Neural progenitor cell (in vitro differentiated cells): ENCODE measurements around the gene SPATA3. TPM values are rescaled to one million over a fixed set of nuclear protein-coding genes. Genes with fewer than 3 reads are reported as not detected.

ENCODE experiments used
- DNase-seq: peaks from one replicate; pipeline ENCODE4 v3.0.0-alpha.2; 2016; ENCODE audit warnings: low spot score
- H2AFZ ChIP-seq: fragments of 200-600 bp; sonication (generic); replicated peaks from 2 replicates; pipeline ENCODE4 v1.6.1; 2016; ENCODE audit warnings: antibody characterized with exemption
- H3F3A ChIP-seq: fragments of 200-600 bp; sonication (generic); 2 replicates; pipeline ENCODE4 v1.6.1; 2016; ENCODE audit warnings: antibody characterized with exemption, low read depth
- H3K27ac ChIP-seq: fragments of 200-600 bp; sonication (generic); 2 replicates; pipeline ENCODE4 v1.5.1; 2016; ENCODE audit warnings: mild to moderate bottlenecking
- H3K27me3 ChIP-seq: fragments of 200-600 bp; sonication (generic); 2 replicates; pipeline ENCODE4 v1.6.1; 2016; ENCODE audit warnings: mild to moderate bottlenecking, moderate library complexity
- H3K36me3 ChIP-seq: fragments of 200-600 bp; sonication (generic); 2 replicates; pipeline ENCODE4 v1.5.1; 2016
- H3K4me1 ChIP-seq: fragments of 200-600 bp; sonication (generic); 2 replicates; pipeline ENCODE4 v1.6.1; 2016; ENCODE audit warnings: mixed run types
- H3K4me2 ChIP-seq: fragments of 200-600 bp; sonication (generic); 2 replicates; pipeline ENCODE4 v1.6.1; 2016
- H3K4me3 ChIP-seq: fragments of 200-600 bp; sonication (generic); 2 replicates; pipeline ENCODE4 v1.5.1; 2016
- H3K79me2 ChIP-seq: fragments of 200-600 bp; sonication (generic); 2 replicates; pipeline ENCODE4 v1.6.1; 2016; ENCODE audit warnings: low read depth
- H3K9ac ChIP-seq: fragments of 200-600 bp; sonication (generic); 2 replicates; pipeline ENCODE4 v1.6.1; 2016
- H3K9me3 ChIP-seq: fragments of 200-600 bp; sonication (generic); 2 replicates; pipeline ENCODE4 v1.5.1; 2016; ENCODE audit warnings: low read depth
- H4K20me1 ChIP-seq: fragments of 200-600 bp; sonication (generic); 2 replicates; pipeline ENCODE4 v1.6.1; 2016; ENCODE audit warnings: low read depth
- H3K27ac Mint-ChIP-seq: 3 replicates; pipeline ENCODE4 v1.8.0; 2021; ENCODE audit warnings: mixed read lengths
- H3K27me3 Mint-ChIP-seq: 2 replicates; pipeline ENCODE4 v1.8.0; 2022; ENCODE audit warnings: low read depth, mild to moderate bottlenecking, inconsistent platforms, moderate library complexity, mixed read lengths; ENCODE audit not compliant: insufficient read depth
- H3K36me3 Mint-ChIP-seq: 3 replicates; pipeline ENCODE4 v1.8.0; 2021; ENCODE audit warnings: mixed read lengths
- H3K4me1 Mint-ChIP-seq: 3 replicates; pipeline ENCODE4 v1.8.0; 2021; ENCODE audit warnings: mixed read lengths
- H3K4me3 Mint-ChIP-seq: 3 replicates; pipeline ENCODE4 v1.8.0; 2021; ENCODE audit warnings: mild to moderate bottlenecking, moderate library complexity, mixed read lengths
- H3K9me3 Mint-ChIP-seq: 3 replicates; pipeline ENCODE4 v1.8.0; 2020; ENCODE audit warnings: mixed read lengths
- CTCF ChIP-seq: fragments of 200-600 bp; sonication (generic); IDR thresholded peaks from 2 replicates; pipeline ENCODE4 v1.5.1; 2017; ENCODE audit warnings: antibody characterized with exemption, mild to moderate bottlenecking
- EZH2 ChIP-seq: fragments of 200-600 bp; sonication (generic); IDR thresholded peaks from 2 replicates; pipeline ENCODE4 v1.6.1; 2017; ENCODE audit warnings: antibody characterized with exemption, mild to moderate bottlenecking, moderate library complexity
- EZH2phosphoT487 ChIP-seq: fragments of 200-600 bp; sonication (generic); IDR thresholded peaks from 2 replicates; pipeline ENCODE4 v1.6.1; 2017; ENCODE audit warnings: antibody characterized with exemption
- total RNA-seq: library from RNA; depleted of rRNA; stranded (reverse); fragments of >200 nt; gene quantifications from 2 replicates; pipeline ENCODE4 v1.2.3, GENCODE V29; 2015; ENCODE audit warnings: low replicate concordance

SPATA3 gene
- total RNA-seq, 1 donor from 2014 or later, result not detected

GRCh38 chr2:231011526-231011925, 15.6 kb downstream of the SPATA3 start:
- Histone ChIP-seq H3F3A (no peaks in the 10 kb centered on the region), H3K9ac (no peak overlapping the region), H3K36me3 (no peaks in the 10 kb centered on the region), H3K9me3 (no peaks in the 10 kb centered on the region), H3K4me1 (peaks cover 3% of the 10 kb centered on the region), H3K79me2 (no peaks in the 10 kb centered on the region), H4K20me1 (no peaks in the 10 kb centered on the region), H3K4me3 (no peak overlapping the region), H3K4me2 (no peak overlapping the region), H2AFZ (no peak overlapping the region), H3K27me3 (no peaks in the 10 kb centered on the region), H3K27ac (no peak overlapping the region)
- Mint-ChIP-seq H3K9me3 (no peaks in the 10 kb centered on the region), H3K36me3 (no peaks in the 10 kb centered on the region), H3K27ac (no peak overlapping the region), H3K27me3 (peaks cover 10% of the 10 kb centered on the region), H3K4me1 (peaks cover 46% of the 10 kb centered on the region), H3K4me3 (no peak overlapping the region)
- TF ChIP-seq EZH2phosphoT487 (no peak), EZH2 (no peak), CTCF (no peak)
- DNase-seq, result no peak

- no peak overlapping the region for H3K27ac Mint-ChIP-seq
- H3K9me3 Mint-ChIP-seq, result no peaks in the 10 kb centered on the region
- H3K4me1 ChIP-seq, result no peaks in the 10 kb centered on the region
- peaks cover 7% of the 10 kb centered on the region for H3K27me3 Mint-ChIP-seq
- no peak overlapping the region for H3K4me3 Mint-ChIP-seq
- H3K27me3 ChIP-seq, result no peaks in the 10 kb centered on the region
- H3K9ac ChIP-seq, result no peak overlapping the region
- no peaks in the 10 kb centered on the region for H3K36me3 ChIP-seq
- no peak overlapping the region for H2AFZ ChIP-seq
- H3K27ac ChIP-seq, result no peak overlapping the region
- H3K79me2 ChIP-seq, result no peaks in the 10 kb centered on the region
- H3K36me3 Mint-ChIP-seq, result no peaks in the 10 kb centered on the region
- H3F3A ChIP-seq, result no peaks in the 10 kb centered on the region
- H3K4me1 Mint-ChIP-seq, result peaks cover 41% of the 10 kb centered on the region
- H3K9me3 ChIP-seq, result no peaks in the 10 kb centered on the region
- no peak for TF ChIP-seq CTCF
- no peak for TF ChIP-seq EZH2phosphoT487
- no peak for TF ChIP-seq EZH2
- DNase-seq, result no peak
- no peak overlapping the region for H3K4me3 ChIP-seq
- H4K20me1 ChIP-seq, result no peaks in the 10 kb centered on the region
- no peak overlapping the region for H3K4me2 ChIP-seq
Measured at GRCh38 chr2:231012463-231012862, 16.5 kb downstream of the SPATA3 start.

- Histone ChIP-seq H3K9me3 (no peaks in the 10 kb centered on the region), H3K27ac (no peak overlapping the region), H3K4me3 (no peak overlapping the region), H3K36me3 (no peaks in the 10 kb centered on the region), H2AFZ (no peak overlapping the region), H3K4me1 (no peaks in the 10 kb centered on the region), H3K27me3 (no peaks in the 10 kb centered on the region), H3K9ac (no peak overlapping the region), H3F3A (no peaks in the 10 kb centered on the region), H3K4me2 (no peak overlapping the region), H4K20me1 (no peaks in the 10 kb centered on the region), H3K79me2 (no peaks in the 10 kb centered on the region)
- Mint-ChIP-seq H3K36me3 (no peaks in the 10 kb centered on the region), H3K4me1 (peaks cover 33% of the 10 kb centered on the region), H3K27ac (no peak overlapping the region), H3K9me3 (no peaks in the 10 kb centered on the region), H3K4me3 (no peak overlapping the region), H3K27me3 (peaks cover 5% of the 10 kb centered on the region)
- DNase-seq, result no peak
- TF ChIP-seq EZH2 (no peak), EZH2phosphoT487 (no peak), CTCF (no peak)
Measured at GRCh38 chr2:231013820-231014219, 17.9 kb downstream of the SPATA3 start.
